Measurements from ENCODE around the gene FANCG.

FANCG gene

GRCh38 chr9:35060548-35061207 is 19.1 kb downstream of the FANCG start:
- DNase-seq (ENCODE audit: low read depth in 2 of 2), result no peak

GRCh38 chr9:35059438-35059837 is 20.3 kb downstream of the FANCG start:
- DNase-seq (ENCODE audit: low read depth in 2 of 2), result no peak

- DNase-seq (ENCODE audit: low read depth in 2 of 2), result no peak
Measured at GRCh38 chr9:35057271-35057620, 22.5 kb downstream of the FANCG start.

GRCh38 chr9:35056571-35057270 is 23.0 kb downstream of the FANCG start:
- DNase-seq (ENCODE audit: low read depth in 2 of 2), result no peak

GRCh38 chr9:35054871-35055644 is 24.7 kb downstream of the FANCG start:
- DNase-seq (ENCODE audit: low read depth in 2 of 2), result no peak

GRCh38 chr9:35054185-35054835 is 25.4 kb downstream of the FANCG start:
- no peak for DNase-seq (ENCODE audit: low read depth in 2 of 2)

GRCh38 chr9:35051069-35051967 is 28.4 kb downstream of the FANCG start:
- peak; percentile 33 to 40 for DNase-seq (ENCODE audit: low read depth in 2 of 2)

- DNase-seq (ENCODE audit: low read depth in 2 of 2), result no peak
Measured at GRCh38 chr9:35048511-35048910, 31.2 kb downstream of the FANCG start.

- DNase-seq (ENCODE audit: low read depth in 2 of 2), result no peak
Measured at GRCh38 chr9:35044071-35044470, 35.7 kb downstream of the FANCG start.

- DNase-seq (ENCODE audit: low read depth in 2 of 2), result no peak
Measured at GRCh38 chr9:35042891-35043545, 36.7 kb downstream of the FANCG start.

GRCh38 chr9:35042081-35042604 is 37.6 kb downstream of the FANCG start:
- DNase-seq (ENCODE audit: low read depth in 2 of 2), result no peak

GRCh38 chr9:35035851-35036701 is 43.7 kb downstream of the FANCG start:
- DNase-seq (ENCODE audit: low read depth in 2 of 2), result peak in 1 of 2 donors; percentile 29

- no peak for DNase-seq (ENCODE audit: low read depth in 2 of 2)
Measured at GRCh38 chr9:35033101-35033500, 46.6 kb downstream of the FANCG start.

GRCh38 chr9:35029852-35030251 is 49.9 kb downstream of the FANCG start:
- DNase-seq (ENCODE audit: low read depth in 2 of 2), result no peak

- DNase-seq (ENCODE audit: low read depth in 2 of 2), result no peak
Measured at GRCh38 chr9:35029241-35029640, 50.5 kb downstream of the FANCG start.

GRCh38 chr9:35028341-35028740 is 51.4 kb downstream of the FANCG start:
- no peak for DNase-seq (ENCODE audit: low read depth in 2 of 2)

GRCh38 chr9:35027860-35028259 is 51.9 kb downstream of the FANCG start:
- DNase-seq (ENCODE audit: low read depth in 2 of 2), result no peak

- DNase-seq (ENCODE audit: low read depth in 2 of 2), result no peak
Measured at GRCh38 chr9:35027374-35027773, 52.4 kb downstream of the FANCG start.

GRCh38 chr9:35026671-35027070 is 53.1 kb downstream of the FANCG start:
- DNase-seq (ENCODE audit: low read depth in 2 of 2), result no peak

Data from stimulated activated CD4-positive, alpha-beta T cell treated with anti-CD3 and anti-CD28 coated beads, Interleukin-1b, Interleukin-23, amount 100 ng/mL, for 4 hours (primary cell).